GM21529 (cell line): ENCODE measurements around the gene ETNPPL.

Experiments used
- ATAC-seq: cut with Tn5 transposase; IDR thresholded peaks from one replicate; pipeline ENCODE4 v1.9.1; 2021; ENCODE audit not compliant: unreplicated experiment

ETNPPL gene

GRCh38 chr4:108762559-108763225 is at the start of gene ETNPPL:
ETNPPL (minus strand) TSS chr4:108763053; CDS start chr4:108762898, 155 bp downstream.
- no peak for ATAC-seq

GRCh38 chr4:108811486-108811885 is 48.6 kb upstream of the ETNPPL start:
- ATAC-seq = no peak

DNA sequence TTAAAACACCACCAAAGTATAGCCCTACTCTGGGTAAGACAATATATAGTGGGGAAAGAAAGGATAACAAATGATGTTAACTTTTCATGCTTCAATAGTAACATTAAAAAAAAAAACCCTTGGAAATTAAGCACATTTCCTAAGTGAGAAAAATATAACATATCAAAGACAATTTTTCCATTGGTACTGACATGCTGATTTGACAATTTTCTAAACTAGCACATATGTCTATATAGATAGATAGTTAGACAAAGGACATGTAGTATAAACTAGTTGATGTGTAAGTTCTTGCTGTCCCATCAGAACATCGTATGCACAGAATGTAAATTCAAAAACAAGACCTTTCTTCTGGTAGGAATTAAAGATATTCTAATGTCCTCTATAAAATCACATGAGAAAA is 47.2 kb upstream of the ETNPPL start:
- no peak for ATAC-seq

- no peak for ATAC-seq
Measured at GRCh38 chr4:108804648-108805273, 41.9 kb upstream of the ETNPPL start.

- ATAC-seq = no peak
Measured at GRCh38 chr4:108799306-108799705, 36.5 kb upstream of the ETNPPL start.

DNA sequence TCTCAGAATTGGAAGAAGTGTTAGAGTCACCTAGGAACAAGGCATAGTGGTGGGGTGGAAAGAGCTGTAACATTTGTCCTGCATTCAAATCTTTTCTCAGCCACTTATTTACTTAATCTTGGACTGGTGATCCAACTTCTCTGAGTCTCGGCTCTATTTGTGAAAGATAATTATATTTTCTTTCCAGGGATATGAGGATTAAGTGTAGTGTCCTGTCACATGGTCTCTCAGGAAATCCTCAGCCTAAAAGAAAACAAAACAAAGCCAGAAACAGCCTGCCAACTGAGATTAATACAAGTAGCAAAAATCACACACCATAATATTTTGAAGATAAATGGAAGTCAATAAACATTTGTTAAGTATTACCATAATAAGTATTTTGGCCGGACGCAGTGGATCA is 33.3 kb upstream of the ETNPPL start:
- no peak for ATAC-seq

DNA sequence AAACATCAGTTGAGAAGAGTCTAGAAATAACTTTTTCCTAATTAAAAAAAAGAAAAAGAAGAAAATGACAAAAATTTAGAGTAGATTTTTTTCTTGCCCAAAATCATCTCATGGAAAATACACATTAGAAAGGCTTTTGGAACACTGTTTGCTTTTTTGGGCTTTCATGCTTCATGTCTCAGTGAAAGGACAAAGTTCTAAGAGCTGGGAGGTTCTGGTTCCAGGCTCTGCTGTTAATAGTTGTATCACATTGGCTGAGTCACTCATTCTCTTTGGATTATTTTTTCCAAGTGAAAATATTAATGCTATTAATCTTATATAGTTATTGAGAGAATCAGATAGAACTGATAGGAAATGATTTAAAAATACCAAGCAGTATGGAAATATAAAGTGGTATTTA is 32.9 kb upstream of the ETNPPL start:
- no peak for ATAC-seq

DNA sequence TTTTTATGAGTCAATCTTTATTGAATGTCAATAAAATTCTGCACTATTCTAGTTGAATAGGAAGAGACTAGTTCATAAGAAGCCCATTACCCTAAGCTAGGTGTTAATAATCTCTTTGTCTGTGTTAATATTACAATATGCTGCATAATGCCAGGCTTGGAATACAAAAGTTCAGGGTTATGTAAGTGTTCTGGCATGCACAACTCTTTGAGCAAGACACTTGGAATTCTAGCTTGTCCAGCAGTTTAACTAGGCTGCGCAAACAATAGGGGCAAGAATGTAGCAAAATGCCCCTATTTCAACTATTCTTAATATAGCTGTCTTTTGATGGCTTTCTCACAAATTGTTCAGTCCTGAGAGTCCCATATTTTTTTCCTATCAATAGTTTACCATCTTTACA is 31.3 kb upstream of the ETNPPL start:
- ATAC-seq = no peak

DNA sequence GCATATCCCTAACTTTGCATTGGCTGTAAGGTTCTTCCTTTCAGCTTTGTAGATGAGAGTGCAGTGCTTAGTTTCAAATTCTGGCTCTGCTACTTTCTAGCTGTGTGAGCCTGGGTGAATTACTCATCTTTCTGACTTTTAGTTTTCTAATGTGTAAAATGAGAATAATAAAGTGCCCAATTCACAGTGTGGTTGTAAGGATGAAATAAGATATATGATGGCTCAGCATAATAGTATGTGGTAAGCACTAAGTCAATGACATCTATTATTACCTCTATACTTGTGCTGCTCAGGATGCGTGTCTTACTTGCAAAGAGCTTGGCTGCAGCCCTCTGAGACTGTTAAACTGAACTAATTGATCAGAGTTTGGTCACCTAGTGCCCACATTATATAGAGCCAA is 30.6 kb upstream of the ETNPPL start:
- ATAC-seq = no peak

GRCh38 chr4:108788731-108789130 is 25.9 kb upstream of the ETNPPL start:
- ATAC-seq = no peak

DNA sequence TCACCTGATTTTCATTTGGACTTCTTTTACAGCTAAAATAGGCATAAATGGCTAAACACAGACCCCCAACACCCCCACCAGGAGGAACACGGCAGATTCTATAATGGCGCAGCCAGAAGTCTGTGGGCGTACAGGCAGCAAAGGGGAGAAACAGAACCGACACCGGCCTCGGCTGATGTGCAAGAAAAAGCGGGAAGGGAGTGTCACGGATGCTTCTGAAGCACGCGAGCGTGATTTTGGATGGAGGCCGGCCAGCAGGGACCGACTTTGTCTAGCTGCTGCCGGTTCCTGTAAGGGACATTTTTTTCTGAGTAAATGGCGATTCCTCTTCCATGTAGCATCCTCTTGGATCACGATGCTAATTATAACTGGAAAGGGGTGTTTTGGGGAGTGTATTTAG is 24.9 kb upstream of the ETNPPL start:
- no peak for ATAC-seq

DNA sequence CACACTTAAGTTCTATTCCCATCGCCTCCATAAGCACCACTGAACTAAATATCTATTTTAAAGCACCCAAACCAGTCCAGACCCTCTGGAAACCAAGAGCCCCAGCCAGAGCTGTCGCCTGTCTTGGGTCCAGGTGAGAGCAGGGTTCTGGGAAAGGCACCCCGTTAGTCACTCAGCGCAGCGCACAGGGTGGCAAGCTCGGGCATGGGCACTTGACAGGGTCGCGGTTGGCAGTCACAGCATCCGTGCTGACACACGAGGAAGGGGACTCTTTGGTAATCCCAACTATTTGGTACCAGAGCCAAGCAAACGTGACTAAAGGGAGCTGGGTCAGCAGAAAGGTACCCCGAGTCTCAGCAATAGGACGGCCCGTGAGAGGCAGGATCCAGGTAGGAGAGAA is 24.3 kb upstream of the ETNPPL start:
- no peak for ATAC-seq

GRCh38 chr4:108786351-108786750 is 23.5 kb upstream of the ETNPPL start:
- ATAC-seq = no peak

DNA sequence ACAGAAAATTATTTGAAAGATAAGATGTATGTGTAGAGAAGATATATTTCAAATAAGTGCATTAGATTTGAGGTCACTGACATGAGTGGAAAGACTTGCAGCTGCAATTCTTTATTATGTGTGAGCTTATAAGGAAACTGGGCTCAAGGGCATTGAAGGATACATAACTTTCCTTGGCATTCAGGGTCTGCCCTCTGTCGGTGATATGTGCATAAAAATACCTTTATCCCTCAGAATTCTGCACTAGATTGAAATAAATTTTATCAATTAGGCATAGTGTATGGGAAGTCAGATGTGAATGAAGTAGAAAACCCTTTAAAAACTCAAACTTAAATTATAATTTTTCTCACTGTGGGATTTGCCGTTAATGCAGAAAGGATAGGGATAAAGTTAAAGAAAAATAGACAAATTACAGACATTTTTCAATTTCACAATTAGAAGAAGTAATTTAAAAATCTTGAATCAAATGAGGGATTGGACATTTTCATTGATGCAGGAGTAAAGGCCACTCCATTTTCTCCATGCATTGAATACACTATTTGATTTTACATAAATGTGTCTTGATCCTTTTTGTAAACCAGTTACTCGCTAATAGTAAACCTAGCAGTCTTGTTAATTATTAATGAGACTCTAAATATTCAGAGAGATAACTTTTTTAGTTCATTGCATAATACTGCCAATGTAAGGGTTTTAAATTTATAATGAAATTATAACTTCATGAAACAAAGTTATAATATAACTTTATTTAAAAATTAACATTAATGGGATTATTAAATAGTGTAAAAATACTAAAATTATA is 21.0 kb upstream of the ETNPPL start:
- ATAC-seq = no peak

DNA sequence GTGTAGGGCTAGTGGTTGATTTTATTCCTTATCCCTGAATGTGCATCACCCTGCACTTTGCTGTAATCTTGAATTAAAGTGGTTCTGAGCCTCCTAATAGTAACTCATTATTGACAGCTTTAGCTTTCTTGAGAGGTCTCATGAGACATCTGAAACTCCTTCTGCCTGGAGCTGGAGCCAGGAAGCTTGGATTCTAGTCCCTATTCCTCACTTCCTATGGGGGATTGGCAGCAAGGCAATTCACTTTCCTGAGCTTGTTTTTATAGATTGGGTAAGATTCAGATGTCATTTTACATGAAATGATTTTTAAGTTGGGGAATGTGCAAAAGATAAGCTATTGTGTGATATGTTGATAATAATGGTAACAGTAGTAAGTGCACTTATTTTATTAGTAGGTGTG is 17.1 kb upstream of the ETNPPL start:
- ATAC-seq = no peak

DNA sequence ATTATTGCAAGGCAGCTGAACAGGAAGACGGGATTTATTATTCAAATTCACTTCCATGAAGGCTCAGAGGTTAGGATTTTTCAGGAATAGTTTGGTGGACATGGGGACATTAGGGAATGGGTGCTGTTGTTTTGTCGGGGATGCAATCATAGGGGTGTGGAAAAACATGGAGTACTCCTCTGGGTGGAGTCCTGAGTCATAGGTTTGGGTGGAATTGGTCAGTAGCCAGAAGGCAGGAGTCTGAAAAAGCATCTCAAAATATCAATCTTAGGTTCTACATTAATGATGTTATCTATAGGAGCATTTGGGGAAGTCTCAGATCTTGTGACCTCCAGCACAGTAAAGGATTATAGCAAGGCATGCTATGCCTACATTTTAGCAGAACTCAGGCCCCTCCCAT is 14.5 kb upstream of the ETNPPL start:
- ATAC-seq = no peak

DNA sequence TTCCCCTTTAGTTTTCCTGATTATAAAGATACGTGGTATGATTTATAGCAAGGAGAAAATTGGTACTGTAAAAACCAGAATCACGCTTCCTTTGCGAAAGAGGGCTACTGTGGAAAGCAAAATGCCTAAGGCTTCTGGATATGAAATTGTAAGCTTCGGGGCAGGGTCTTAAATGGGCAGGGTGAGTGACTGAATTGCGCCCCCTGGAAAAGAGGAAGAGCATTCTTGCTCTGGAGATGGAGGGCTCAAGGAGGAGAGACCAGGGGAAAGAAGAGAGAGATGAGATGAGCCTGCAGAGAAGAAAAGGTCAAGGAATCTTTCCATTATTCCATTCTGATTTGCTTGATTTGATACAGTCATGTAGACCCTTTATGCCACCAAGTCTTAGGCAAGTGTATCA is 13.1 kb upstream of the ETNPPL start:
- ATAC-seq = no peak

DNA sequence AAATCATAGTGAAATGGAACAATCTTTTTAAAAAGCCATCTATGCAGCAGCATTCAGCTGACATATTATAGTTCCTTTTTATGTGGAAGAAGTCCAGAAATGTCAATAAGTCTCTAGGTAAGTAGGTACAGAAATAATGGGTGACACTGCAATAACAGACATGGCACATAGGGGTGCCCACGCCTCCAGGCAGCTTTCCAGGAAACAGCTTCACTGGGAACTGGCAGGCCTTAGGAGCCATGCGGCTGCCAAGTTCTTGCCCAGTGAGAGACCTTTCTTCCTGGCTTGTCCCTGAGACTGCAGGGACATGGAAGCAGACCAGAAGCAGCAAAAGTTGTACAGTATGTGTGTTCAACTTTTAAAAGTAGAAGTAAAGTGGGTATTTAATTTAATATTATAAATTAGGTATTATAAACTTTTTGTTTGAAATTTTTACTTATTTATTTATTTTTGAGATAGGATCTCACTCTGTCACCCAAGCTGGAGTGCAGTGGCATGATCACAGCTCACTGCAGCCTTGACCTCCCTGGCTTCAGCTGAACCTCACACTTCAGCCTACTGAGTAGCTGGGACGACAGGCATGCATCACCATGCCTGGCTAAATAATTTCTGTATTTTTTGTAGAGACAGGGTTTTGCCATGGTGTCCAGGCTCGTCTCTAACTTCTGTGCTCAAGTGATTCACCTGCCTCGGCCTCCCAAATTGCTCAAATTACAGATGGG is 12.1 kb upstream of the ETNPPL start:
- no peak for ATAC-seq

DNA sequence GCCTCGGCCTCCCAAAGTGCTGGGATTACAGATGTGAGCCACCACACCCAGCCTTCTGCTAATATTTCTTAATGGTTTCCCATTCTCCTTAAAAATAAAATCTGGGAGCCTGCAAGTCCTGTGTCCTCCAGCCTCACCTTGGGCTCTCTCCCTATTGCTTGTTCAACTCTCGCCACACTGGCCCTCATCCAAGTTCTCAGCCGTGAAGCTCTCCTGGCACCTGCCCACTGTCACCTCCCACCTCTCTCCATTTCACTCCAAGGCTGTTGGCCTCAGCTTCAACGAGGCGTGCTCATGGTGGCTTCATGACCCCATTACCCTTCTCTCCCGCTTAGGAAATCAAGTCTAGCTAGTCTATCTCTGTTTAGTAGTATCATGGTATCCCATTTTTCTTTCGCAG is 9.5 kb upstream of the ETNPPL start:
- no peak for ATAC-seq

- no peak for ATAC-seq
Measured at GRCh38 chr4:108766058-108766457, 3.2 kb upstream of the ETNPPL start.

DNA sequence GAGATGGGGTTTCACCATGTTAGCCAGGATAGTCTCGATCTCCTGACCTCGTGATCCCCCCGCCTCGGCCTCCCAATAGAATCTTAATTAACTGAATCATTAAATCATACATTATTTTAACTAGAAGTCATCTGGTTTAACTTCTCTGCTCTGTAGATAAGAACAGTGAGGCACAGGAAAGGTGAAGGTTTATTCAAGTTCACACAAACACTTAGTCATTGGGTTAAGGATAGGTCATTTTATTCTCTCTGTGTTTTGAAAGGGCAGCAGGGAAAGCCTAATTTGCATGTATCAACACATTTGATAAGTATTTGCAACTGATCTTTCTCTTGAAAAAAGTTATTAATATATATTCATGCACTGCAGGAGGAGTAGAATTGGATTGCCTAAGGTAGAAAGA is 1.1 kb upstream of the ETNPPL start:
- ATAC-seq = no peak

GRCh38 chr4:108763226-108763593 is 357 bp upstream of the ETNPPL start:
- ATAC-seq = no peak
